NCI-H2227 (cell line): ENCODE data around the gene HIRA.
"Not testable (repeated sequence)": the region's sequence is repeated elsewhere in the genome, so short reads cannot be mapped to it uniquely, and the experiment has no call there.

ENCODE experiments used
- DNase-seq: peaks from one replicate; lab custom pipeline; 2025; ENCODE audit not compliant: unreplicated experiment; lab: John Stamatoyannopoulos, UW

HIRA gene

GRCh38 chr22:19387575-19387974 is 44.0 kb downstream of the HIRA start:
- no peak for DNase-seq

GRCh38 chr22:19387038-19387437 is 44.5 kb downstream of the HIRA start:
- DNase-seq: no peak

DNA sequence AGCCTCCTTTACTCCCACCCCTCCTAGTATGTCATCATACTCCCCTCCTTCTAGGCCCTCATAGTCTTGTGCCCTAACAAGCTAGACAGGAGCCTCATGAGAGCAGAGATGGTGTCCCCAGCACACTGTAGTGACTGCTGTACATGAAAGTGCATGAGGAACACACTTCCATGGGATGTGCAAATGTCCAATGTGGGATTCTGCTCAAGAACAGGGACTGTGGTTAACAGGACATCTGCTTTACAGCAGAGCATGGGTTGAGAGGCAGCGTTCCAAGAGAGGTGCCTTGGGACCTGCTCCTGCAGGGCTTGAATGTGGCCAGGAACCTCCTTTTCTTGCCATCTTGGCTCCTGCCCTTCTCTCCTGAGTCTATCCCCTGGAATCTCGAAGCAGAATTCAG is 45.3 kb downstream of the HIRA start:
- DNase-seq: no peak

DNA sequence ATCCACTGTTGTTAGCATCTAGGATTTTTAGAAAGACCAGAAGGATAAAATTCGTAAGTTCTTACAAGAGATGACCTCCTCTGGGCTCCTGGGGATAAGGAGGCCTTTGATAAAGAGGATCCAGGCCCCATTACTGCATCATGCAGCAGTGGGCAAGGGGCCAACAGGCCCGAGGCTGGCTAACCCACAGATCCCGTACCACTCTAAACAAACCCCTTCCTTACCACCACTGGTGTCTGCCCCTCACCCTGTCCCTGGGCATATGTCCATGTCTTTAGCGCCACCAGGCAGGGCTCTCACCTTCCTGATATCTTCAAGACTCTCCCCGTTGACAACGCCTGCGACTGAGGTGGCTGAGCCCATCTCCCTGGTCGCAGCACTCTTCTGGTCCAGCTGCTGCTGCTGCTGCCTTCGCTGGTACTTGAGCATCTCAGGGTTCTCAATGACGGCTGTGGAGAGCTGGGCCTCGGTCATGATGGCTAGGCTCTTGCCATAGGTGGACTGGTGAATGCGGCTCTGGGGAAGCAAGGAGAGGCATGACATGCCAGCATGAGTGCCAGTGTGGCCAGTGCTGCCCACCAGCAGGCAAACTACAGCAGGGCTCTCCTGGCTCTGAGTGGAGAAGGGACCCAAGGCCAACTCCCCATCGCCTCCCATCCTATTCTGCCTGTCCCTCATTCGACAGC is 46.2 kb downstream of the HIRA start:
- no peak for DNase-seq

- no peak for DNase-seq
Measured at GRCh38 chr22:19383292-19383691, 48.2 kb downstream of the HIRA start.

GRCh38 chr22:19382240-19382639 is 49.3 kb downstream of the HIRA start:
- no peak for DNase-seq

DNA sequence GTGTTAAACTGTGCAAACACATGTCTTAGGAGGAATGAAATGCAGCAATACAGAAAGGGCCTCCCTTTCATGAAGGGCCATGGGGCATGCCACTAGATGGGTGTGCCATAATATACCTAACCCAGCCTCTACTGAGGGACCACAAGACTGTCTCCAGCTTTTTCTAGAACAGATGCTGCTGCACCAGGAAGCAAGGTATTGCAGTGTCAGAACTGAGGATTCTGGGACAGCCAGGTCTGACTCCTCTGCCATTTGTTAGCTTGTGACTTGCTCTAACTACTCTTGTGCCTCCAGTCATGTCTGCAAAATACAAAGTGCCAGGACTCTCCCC is 53.2 kb downstream of the HIRA start:
- DNase-seq: no peak

GRCh38 chr22:19377565-19378343 is 53.8 kb downstream of the HIRA start:
- DNase-seq: no peak

DNA sequence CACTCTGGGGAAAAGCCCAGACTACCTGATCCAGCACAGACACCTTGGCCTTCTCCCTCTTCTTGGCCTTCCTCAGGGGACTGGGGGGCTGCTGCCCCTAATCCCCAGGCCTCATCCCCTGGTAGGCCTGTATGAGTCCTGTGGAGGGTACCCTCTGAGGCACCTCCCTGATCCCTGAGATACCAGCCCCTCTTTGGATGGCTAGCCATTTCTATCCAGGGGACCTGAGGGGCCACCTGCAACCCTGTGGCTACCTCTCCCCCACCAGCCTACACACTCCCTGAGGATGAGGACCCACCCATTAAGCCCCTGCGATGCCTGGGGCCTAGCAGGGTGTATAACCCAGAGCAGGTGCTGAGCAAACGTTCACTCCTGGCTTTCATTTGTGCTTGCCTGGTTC is 54.6 kb downstream of the HIRA start:
- no peak for DNase-seq

- DNase-seq: no peak
Measured at GRCh38 chr22:19376247-19376646, 55.3 kb downstream of the HIRA start.

DNA sequence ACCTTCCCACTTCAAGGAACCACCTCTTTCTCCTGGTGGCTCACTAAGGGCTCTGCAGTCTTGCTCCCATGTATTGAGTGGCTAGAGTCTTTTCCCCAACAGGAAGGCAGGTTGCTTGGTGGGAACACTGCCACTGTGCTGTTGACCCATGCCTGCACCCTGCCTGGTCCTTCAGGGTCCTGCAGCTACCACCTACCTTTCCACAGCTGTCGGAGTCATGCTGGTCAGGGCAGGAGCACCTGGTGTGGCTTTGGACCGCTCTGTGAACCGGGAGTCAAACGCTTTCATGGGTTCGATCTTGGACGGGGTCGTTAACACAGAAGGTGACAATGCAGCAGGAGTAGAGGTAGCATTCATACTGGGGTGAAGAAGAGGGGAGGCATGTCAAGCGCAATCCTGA is 56.1 kb downstream of the HIRA start:
- DNase-seq: no peak

DNA sequence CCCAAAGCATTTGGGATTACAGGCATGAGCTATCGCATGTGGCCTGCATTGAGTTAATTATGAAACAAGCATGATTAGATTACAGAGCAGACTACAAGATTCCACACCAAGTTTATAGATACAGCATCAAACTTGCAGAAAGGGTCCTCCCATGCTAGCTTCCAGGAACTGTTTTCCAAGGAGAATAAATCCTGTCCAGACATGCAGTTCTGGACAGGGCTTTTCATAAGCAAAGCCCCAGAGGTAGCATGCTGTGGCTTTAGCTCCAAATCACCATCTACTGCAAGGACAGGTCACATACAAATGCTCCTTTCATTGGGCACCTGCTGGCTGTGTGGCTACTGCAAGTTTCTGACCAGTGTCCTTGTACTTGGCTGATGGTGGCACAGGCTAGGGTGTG is 57.1 kb downstream of the HIRA start:
- no peak for DNase-seq

- no peak for DNase-seq
Measured at GRCh38 chr22:19373450-19373849, 58.1 kb downstream of the HIRA start.

DNA sequence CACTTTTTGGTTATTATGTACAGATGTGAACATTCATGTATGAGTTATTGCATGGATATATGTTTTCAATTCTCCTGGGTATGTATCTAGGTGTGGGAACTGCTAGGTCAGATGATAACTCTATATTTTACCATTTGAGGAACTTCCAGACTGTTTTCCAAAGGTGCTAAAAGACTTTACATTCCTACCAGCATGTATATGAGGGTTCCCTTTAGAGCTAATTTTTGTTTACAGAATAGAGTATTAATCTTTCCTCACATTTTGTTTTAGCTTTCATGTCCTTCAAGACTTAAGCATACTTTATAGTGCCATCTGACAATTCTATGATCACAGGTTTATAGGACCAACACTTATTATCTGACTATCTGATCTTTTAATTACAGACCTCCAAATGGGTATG is 59.6 kb downstream of the HIRA start:
- DNase-seq: no peak

DNA sequence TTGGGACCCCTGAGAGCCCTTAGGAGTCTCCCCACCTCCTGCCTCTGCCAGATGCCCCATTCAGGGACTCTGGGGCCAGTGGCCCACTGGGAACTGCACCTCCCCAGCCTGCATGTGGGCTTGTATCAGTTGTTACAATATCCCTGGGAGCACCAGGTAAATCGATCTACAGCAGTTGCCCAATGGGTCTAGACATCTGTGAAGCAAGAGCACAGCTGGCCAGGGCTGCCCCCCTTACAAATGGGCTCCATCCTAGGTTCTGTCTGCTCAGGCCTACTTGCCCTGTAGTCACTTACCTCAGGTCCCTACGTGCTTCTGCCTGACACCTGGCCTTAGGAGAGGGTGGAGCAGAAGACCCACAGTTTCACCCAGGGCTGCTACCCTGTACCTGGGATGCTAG is 62.7 kb downstream of the HIRA start:
- no peak for DNase-seq

- DNase-seq: no peak
Measured at GRCh38 chr22:19367763-19368367, 63.7 kb downstream of the HIRA start.

DNA sequence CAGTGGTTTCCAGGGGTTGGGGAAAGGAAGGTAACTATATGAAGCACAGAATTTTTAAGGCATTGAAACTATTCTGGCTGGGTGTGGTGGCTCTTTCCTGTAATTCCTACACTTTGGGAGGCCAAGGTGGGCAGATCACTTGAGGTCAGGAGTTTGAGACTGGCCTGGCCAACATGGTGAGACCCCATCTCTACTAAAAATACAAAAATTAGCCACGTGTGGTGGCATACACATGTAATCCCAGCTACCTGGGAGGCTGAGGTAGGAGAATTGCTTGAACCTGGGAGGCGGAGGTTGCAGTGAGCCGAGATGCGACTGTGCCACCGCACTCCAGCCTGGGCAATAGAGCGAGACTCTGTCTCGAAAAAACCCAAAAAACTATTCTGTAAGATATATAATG is 68.0 kb downstream of the HIRA start:
- not testable (repeated sequence) for DNase-seq

DNA sequence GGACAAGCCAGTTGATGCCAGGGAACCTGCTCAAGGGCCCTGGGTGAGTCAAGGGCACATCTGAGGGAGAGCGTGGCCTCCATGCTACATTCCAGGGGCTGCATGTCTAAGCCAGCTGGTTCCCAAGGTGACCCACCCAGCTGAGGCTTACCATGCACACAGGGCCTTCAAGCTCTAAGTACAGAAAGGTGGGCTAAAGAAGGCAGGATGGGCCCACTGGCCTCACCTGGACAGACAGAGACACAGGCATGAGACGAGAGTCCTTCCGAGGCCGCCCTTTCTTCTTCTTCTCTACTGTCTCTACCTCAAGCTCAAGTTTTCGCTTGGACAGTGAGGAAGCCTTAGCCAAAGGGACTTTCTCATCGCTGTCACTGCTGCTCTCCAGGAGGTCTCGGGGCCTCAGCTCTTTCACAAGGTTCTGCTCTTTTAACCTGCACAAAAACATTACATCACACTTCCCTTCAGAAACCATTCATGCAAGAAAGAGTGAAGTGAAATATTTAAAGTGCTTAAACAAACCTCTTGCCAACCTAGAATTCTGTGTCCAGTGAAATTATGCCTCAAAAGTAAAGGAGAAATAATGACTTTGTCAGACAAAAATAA is 69.9 kb downstream of the HIRA start:
- no peak for DNase-seq

- no peak for DNase-seq
Measured at GRCh38 chr22:19360862-19361261, 70.7 kb downstream of the HIRA start.

DNA sequence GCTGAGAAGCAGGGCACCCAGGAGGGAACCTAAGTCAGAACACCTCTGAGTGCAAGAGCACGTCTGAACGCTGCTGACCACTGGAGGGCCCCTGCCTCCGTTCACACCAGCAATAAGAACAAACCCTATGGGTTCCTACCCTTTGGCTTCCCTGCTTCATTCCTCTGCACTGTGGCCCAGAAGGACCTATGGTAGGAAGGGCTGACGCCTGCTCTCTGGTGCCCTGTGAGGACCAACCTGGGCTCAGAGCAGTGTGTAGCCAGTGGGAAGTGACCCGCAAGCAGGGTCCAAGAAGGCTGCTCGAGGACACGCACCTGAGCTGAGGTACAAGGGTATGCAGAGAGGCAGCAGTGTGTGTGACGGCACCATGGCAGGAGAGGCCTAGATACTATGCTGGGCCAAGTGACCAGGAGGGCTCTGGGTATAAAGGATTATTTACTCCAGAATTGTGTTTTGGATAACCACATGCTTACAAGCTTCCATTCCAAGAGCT is 71.2 kb downstream of the HIRA start:
- DNase-seq: no peak

DNA sequence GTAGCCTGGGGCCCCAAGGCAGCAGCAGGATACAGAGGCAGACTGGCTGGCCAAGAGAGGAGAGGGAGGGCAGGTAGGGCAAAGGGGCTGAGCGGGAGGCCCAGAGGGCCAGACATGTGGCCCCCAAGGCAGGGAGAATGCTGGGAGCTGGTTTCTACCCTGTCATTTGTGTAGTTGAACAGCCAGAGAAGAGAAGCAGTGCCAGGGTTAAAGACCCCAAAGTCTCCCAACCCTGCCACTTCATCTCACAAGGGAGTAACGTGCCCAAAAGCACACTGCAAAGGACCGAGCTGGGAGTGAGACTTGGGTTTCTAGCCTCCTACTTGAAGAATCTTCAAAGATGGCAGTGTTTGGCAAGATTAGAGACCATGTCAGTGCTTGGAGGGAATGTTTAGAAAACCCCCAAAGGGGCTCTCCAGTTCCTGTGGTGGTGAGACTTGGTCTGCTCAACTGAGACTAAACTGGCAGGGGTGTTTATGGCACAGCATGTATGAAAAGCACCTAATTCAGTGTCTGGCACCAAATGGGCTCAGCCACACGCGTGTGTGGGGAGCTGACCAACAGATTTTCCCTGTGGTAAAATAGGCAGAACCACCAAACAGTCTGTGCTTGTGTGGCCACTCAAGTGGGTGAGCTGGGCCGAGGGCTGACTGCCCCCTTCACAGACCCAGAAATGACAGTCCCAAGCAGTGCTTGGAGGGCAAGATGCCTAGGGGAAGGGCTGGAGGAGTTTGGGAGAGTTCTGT is 71.8 kb downstream of the HIRA start:
- no peak for DNase-seq
